NCI-H2171 treated with DMSO at 0.1 percent for 48 hours (cell line): Measurements from ENCODE around the gene MAPK14.

ENCODE experiments used
- DNase-seq: peaks from one replicate; lab custom pipeline; 2025; lab: John Stamatoyannopoulos, UW

MAPK14 gene

GRCh38 chr6:36138667-36139066 lies 111.1 kb downstream of the MAPK14 start:
- no peak for DNase-seq

- DNase-seq, result peak; percentile 79
Measured at GRCh38 chr6:36139431-36139830, 111.8 kb downstream of the MAPK14 start.

GRCh38 chr6:36139991-36140710 lies 112.5 kb downstream of the MAPK14 start:
- peak; percentile 97 for DNase-seq

- no peak for DNase-seq
Measured at GRCh38 chr6:36141091-36141490, 113.5 kb downstream of the MAPK14 start.

- DNase-seq, result no peak
Measured at GRCh38 chr6:36141961-36142360, 114.4 kb downstream of the MAPK14 start.

- DNase-seq, result no peak
Measured at GRCh38 chr6:36142971-36143838, 115.6 kb downstream of the MAPK14 start.

- no peak for DNase-seq
Measured at GRCh38 chr6:36145495-36145894, 117.9 kb downstream of the MAPK14 start.

- DNase-seq, result no peak
Measured at GRCh38 chr6:36147294-36147693, 119.7 kb downstream of the MAPK14 start.

GRCh38 chr6:36149476-36149875 lies 121.9 kb downstream of the MAPK14 start:
- DNase-seq, result no peak

- no peak for DNase-seq
Measured at GRCh38 chr6:36150283-36150682, 122.7 kb downstream of the MAPK14 start.

GRCh38 chr6:36154286-36154685 lies 126.7 kb downstream of the MAPK14 start:
- DNase-seq, result no peak

- DNase-seq, result no peak
Measured at GRCh38 chr6:36155662-36156061, 128.1 kb downstream of the MAPK14 start.

GRCh38 chr6:36160147-36160760 lies 132.6 kb downstream of the MAPK14 start:
- DNase-seq, result peak; percentile 5
